GM12878 (cell line): ENCODE data around the gene HAGHL. TPM values are rescaled to one million over a fixed set of nuclear protein-coding genes. Genes with fewer than 3 reads are reported as not detected.

Source experiments
- ATAC-seq: fragments of 200-7000 bp; cut with Tn5 transposase; 3 replicates; pipeline ENCODE4 v1.9.1; 2020; ENCODE audit warnings: mild to moderate bottlenecking, moderate library complexity
- Bru-seq: library from RNA; stranded (reverse); fragments of 400-500 nt; gene quantifications from one replicate; lab custom pipeline; 2021; lab: Mats Ljungman, UMichigan
- BruChase-seq, 2 experiments: library from RNA; stranded (reverse); fragments of 400-500 nt; gene quantifications; one replicate each; lab custom pipeline; 2021; lab: Mats Ljungman, UMichigan
- BruUV-seq: library from RNA; stranded (reverse); fragments of 400-500 nt; replicated peaks from 2 replicates; lab custom pipeline; 2021; lab: Mats Ljungman, UMichigan
- CTCF ChIA-PET: fragments of 300-600 bp; sonication (Branson Sonifier 250); formaldehyde crosslinking; extraction: SDS; loops from one replicate; lab custom pipeline; 2021; ENCODE audit warnings: inconsistent platforms; lab: Yijun Ruan, JAX
- POLR2A ChIA-PET: fragments of 350-600 bp; formaldehyde crosslinking; extraction: SDS; loops from one replicate; lab custom pipeline; 2021; ENCODE audit warnings: inconsistent platforms; lab: Charles Lee
- RAD21 ChIA-PET: fragments of 300-600 bp; sonication (Branson Sonifier 250); formaldehyde crosslinking; loops from one replicate; lab custom pipeline; 2023; ENCODE audit warnings: antibody characterized with exemption; ENCODE audit not compliant: unreplicated experiment; lab: Charles Lee
- SMC1A ChIA-PET: fragments of 300-600 bp; sonication (Branson Sonifier 250); formaldehyde crosslinking; loops from one replicate; lab custom pipeline; 2023; ENCODE audit not compliant: unreplicated experiment, uncharacterized antibody; lab: Charles Lee
- DNase-seq: peaks from one replicate; pipeline ENCODE4 v3.0.0-alpha.2; 2011; ENCODE audit warnings: low read depth, low spot score
- FAIRE-seq: peaks from 3 replicates; lab custom pipeline; 2011; peaks lifted over from hg19 to GRCh38; lab: Jason Lieb, UNC
- H2AFZ ChIP-seq: 2 replicates; pipeline ENCODE4 v1.6.0; 2011; ENCODE audit warnings: low read depth, low read length, control low read depth; ENCODE audit not compliant: control insufficient read depth
- H3K27ac ChIP-seq: 2 replicates; pipeline ENCODE4 v1.5.1; 2011; ENCODE audit warnings: control low read depth; ENCODE audit not compliant: control insufficient read depth, insufficient read depth
- H3K27me3 ChIP-seq, 2 experiments: replicated peaks in 1 of 2; 2 replicates each; pipeline versions ENCODE4 v1.6.0 to v1.6.1; 2011; ENCODE audit warnings: low read length in 1 of 2; ENCODE audit not compliant: control insufficient read depth in 2 of 2, insufficient read depth in 2 of 2
- H3K36me3 ChIP-seq, 2 experiments: 2 replicates each; pipeline ENCODE4 v1.5.1; 2011; ENCODE audit warnings: low read length in 1 of 2; ENCODE audit not compliant: control insufficient read depth in 2 of 2, insufficient read depth in 2 of 2
- H3K4me1 ChIP-seq: 2 replicates; pipeline ENCODE4 v1.6.1; 2011; ENCODE audit warnings: mild to moderate bottlenecking, low read length, moderate library complexity, mixed read lengths; ENCODE audit not compliant: control insufficient read depth, insufficient read depth
- H3K4me2 ChIP-seq: 2 replicates; pipeline ENCODE4 v1.6.0; 2011; ENCODE audit warnings: control low read depth; ENCODE audit not compliant: control insufficient read depth, insufficient read depth
- H3K4me3 ChIP-seq: fragments of 200-600 bp; sonication (generic); 2 replicates; pipeline ENCODE4 v1.5.1; 2016
- H3K79me2 ChIP-seq: 2 replicates; pipeline ENCODE4 v1.6.0; 2011; ENCODE audit warnings: low read length; ENCODE audit not compliant: control insufficient read depth, insufficient read depth
- H3K9ac ChIP-seq: 2 replicates; pipeline ENCODE4 v1.8.0; 2011; ENCODE audit warnings: low read length, control low read depth, mixed read lengths; ENCODE audit not compliant: control insufficient read depth, insufficient read depth
- H3K9me3 ChIP-seq: replicated peaks from 3 replicates; pipeline ENCODE4 v1.5.1; 2011; ENCODE audit warnings: mild to moderate bottlenecking, low read length; ENCODE audit not compliant: control insufficient read depth, insufficient read depth
- H4K20me1 ChIP-seq: 2 replicates; pipeline ENCODE4 v1.6.0; 2011; ENCODE audit not compliant: control insufficient read depth, insufficient read depth
- BHLHE40 ChIP-seq, 2 experiments: fragments of 450-650 bp in 1 of 2; IDR thresholded peaks; 2 replicates each; pipeline ENCODE4 v1.6.1; 2011 to 2017; ENCODE audit warnings: low read depth in 2 of 2, borderline replicate concordance in 1 of 2, improper control_type of control experiment in 1 of 2, low read length in 1 of 2, mild to moderate bottlenecking in 1 of 2
- E4F1 ChIP-seq: fragments of 450-650 bp; IDR thresholded peaks from 2 replicates; pipeline ENCODE4 v1.6.1; 2018; ENCODE audit warnings: borderline replicate concordance, mild to moderate bottlenecking; ENCODE audit not compliant: partially characterized antibody
- ELK1 ChIP-seq: IDR thresholded peaks from 2 replicates; pipeline ENCODE4 v1.6.1; 2012; ENCODE audit warnings: low read depth, low read length, improper control_type of control experiment
- ESRRA ChIP-seq: IDR thresholded peaks from 2 replicates; pipeline ENCODE4 v1.6.1; 2012; ENCODE audit warnings: mild to moderate bottlenecking, low read length, improper control_type of control experiment
- FOXM1 ChIP-seq: IDR thresholded peaks from 2 replicates; pipeline ENCODE4 v1.6.1; 2012; ENCODE audit warnings: low read depth, mild to moderate bottlenecking, inconsistent platforms, low read length, moderate library complexity
- LARP7 ChIP-seq: fragments of 450-650 bp; IDR thresholded peaks from 2 replicates; pipeline ENCODE4 v1.6.1; 2017; ENCODE audit warnings: mild to moderate bottlenecking
- NR2C1 ChIP-seq: fragments of 450-650 bp; IDR thresholded peaks from 2 replicates; pipeline ENCODE4 v1.6.1; 2017; ENCODE audit warnings: antibody characterized with exemption, mild to moderate bottlenecking, moderate library complexity
- POLR2AphosphoS2 ChIP-seq: IDR thresholded peaks from 2 replicates; pipeline ENCODE4 v1.6.1; 2011; ENCODE audit warnings: low read depth, mild to moderate bottlenecking, low read length, improper control_type of control experiment, moderate library complexity
- RB1 ChIP-seq: fragments of 450-650 bp; formaldehyde crosslinking; IDR thresholded peaks from 2 replicates; pipeline ENCODE4 v1.6.1; 2017; ENCODE audit warnings: mild to moderate bottlenecking, borderline replicate concordance
- SIN3A ChIP-seq: IDR thresholded peaks from 2 replicates; pipeline ENCODE4 v1.6.1; 2012; ENCODE audit warnings: low read depth, low read length, improper control_type of control experiment
- SREBF1 ChIP-seq: IDR thresholded peaks from 2 replicates; pipeline ENCODE4 v1.6.1; 2012; ENCODE audit warnings: mild to moderate bottlenecking, low read length
- USF1 ChIP-seq: IDR thresholded peaks from 2 replicates; pipeline ENCODE4 v1.6.1; 2011; ENCODE audit warnings: borderline replicate concordance, low read depth, mild to moderate bottlenecking, moderate library complexity, mixed read lengths, low read length; ENCODE audit not compliant: insufficient read depth; ENCODE audit errors: extremely low read length
- ZNF217 ChIP-seq: fragments of 450-650 bp; IDR thresholded peaks from 2 replicates; pipeline ENCODE4 v1.6.1; 2017; ENCODE audit warnings: antibody characterized with exemption, mild to moderate bottlenecking
- WGBS: methylation state at CpG from one replicate; pipeline ENCODE4 v1.1.6; 2016; ENCODE audit warnings: low lambda C conversion rate; ENCODE audit not compliant: insufficient replicate concordance, insufficient coverage; ENCODE audit errors: missing lambda C conversion rate; 5-methylcytosine and 5-hydroxymethylcytosine counted together
- in situ Hi-C: fragments of 300-500 bp; cut with MboI; formaldehyde crosslinking; loops from 9 replicates; pipeline ENCODE4 v1.14.3; 2018; ENCODE audit warnings: mixed read lengths
- intact Hi-C: fragments of 100-400 bp; cut with micrococcal nuclease; formaldehyde crosslinking; loops from one replicate; pipeline ENCODE4 v1.14.2; 2022; ENCODE audit not compliant: unreplicated experiment
- long read RNA-seq, 2 experiments: library from polyadenylated mRNA; unstranded; transcript quantifications; one replicate each; pipeline ENCODE4 v2.0.0, GENCODE V29; 2019 to 2020
- polyA minus RNA-seq, 3 experiments: library from RNA; depleted of rRNA, polyadenylated mRNA; stranded (reverse); fragments of >200 nt; gene quantifications; 2 replicates each; pipeline ENCODE4 v1.2.3, GENCODE V29; 2011
- polyA plus RNA-seq, 11 experiments: library from polyadenylated mRNA; depleted of rRNA in 4 of 11; unstranded in 6 of 11; stranded (reverse) in 5 of 11; fragments of >200 nt; fragmentation: Nextera tagmentation in 4 of 11; fragmentation: Illumina TruSeq in 1 of 11; extraction: Ambion mirVana in 4 of 11; extraction: Trizol in 1 of 11; gene quantifications; 1 replicate in 1 of 11; 2 replicates in 10 of 11; pipeline versions ENCODE4 v1.2.1 to v1.2.3, GENCODE V29; 2011 to 2016; ENCODE audit warnings: inconsistent platforms in 2 of 11, missing spikeins in 2 of 11, low read depth in 1 of 11
- total RNA-seq, 4 experiments: library from RNA; depleted of rRNA in 3 of 4; stranded (reverse); fragments of >200 nt in 3 of 4; fragmentation: Illumina TruSeq in 1 of 4; extraction: Trizol in 1 of 4; gene quantifications; 2 replicates each; pipeline versions ENCODE4 v1.2.1 to v1.2.3, GENCODE V29; 2013 to 2021

Gene HAGHL
- total RNA-seq (2013; cell fraction: nucleolus; rRNA removed), result 32.8 and 34.9 TPM in 2 replicates
- total RNA-seq (2014; rRNA removed) (27.5 and 30.2 TPM in 2 replicates), total RNA-seq (2014; rRNA removed; fragmentation: Illumina TruSeq; extraction: Trizol) (8.5 and 9.5 TPM in 2 replicates), total RNA-seq (2021) (44.5 and 48.2 TPM in 2 replicates), polyA plus RNA-seq (2011; rRNA removed) (5.9 and 14.0 TPM in 2 replicates), polyA plus RNA-seq (2014; fragmentation: Illumina TruSeq; extraction: Trizol) (0.41 and 1.9 TPM in 2 replicates), polyA plus RNA-seq (2014; fragmentation: Nextera tagmentation; extraction: Ambion mirVana) (under 1 TPM; 0.23 to 0.68 TPM), polyA plus RNA-seq (2014; rRNA removed) (44.6 and 46.2 TPM in 2 replicates), polyA plus RNA-seq (2016; fragmentation: Nextera tagmentation; extraction: Ambion mirVana) (10 to 100 TPM; 18.8 to 23.5 TPM), polyA minus RNA-seq (2011; rRNA and poly(A)+ RNA removed) (3.9 and 5.0 TPM in 2 replicates), Bru-seq, nascent RNA (percentile 55 among the genes with signal in this experiment), BruChase-seq, experiment 1, labeled RNA remaining after a 6-hour chase (percentile 65 among the genes with signal in this experiment), BruChase-seq, experiment 2, labeled RNA remaining after a 2-hour chase (percentile 56 among the genes with signal in this experiment)
- polyA plus RNA-seq (2011; ENCODE audit: low read depth), result 2.6 TPM
- 31.6 and 70.5 TPM in 2 replicates for polyA plus RNA-seq (2011; cell fraction: cytosol; rRNA removed)
- 267 and 349 TPM in 2 replicates for polyA plus RNA-seq (2011; cell fraction: nucleus; rRNA removed)
- polyA plus RNA-seq (2012), result 13.8 and 18.3 TPM in 2 replicates
- 9.0 and 10.6 TPM in 2 replicates for polyA minus RNA-seq (2011; cell fraction: cytosol; rRNA and poly(A)+ RNA removed)
- polyA minus RNA-seq (2011; cell fraction: nucleus; rRNA and poly(A)+ RNA removed), result 20.1 and 26.0 TPM in 2 replicates
- long read RNA-seq, experiment 1, partial matches to known transcripts, result 3 of 30 reads
- long read RNA-seq, experiment 1, other reads (novel, unspliced or antisense), result 23 of 30 reads
- long read RNA-seq, experiment 2, partial matches to known transcripts, result 1 of 10 reads
- long read RNA-seq, experiment 2, other reads (novel, unspliced or antisense), result 5 of 10 reads

GRCh38 chr16:726438-727290 is at the start of gene HAGHL, which contains the start of gene CCDC78:
TSS of gene HAGHL (plus strand) at chr16:727106. CDS start at chr16:727510, 404 bp downstream.
TSS of gene CCDC78 (minus strand) at chr16:726443. CDS start at chr16:726367, 76 bp downstream.
- no peak for FAIRE-seq
- intact Hi-C loops, result no loop called here
- 7% methylated on average over 46 of the region's 88 CpGs for WGBS
- Histone ChIP-seq H3K4me1 (peaks cover 13% of the 10 kb centered on the region), H3K9me3 (no peaks in the 10 kb centered on the region), H3K4me3 (peak within 1 kb of the TSS; percentile 87), H3K36me3 (no peaks in the 10 kb centered on the region; a peak in 2 of 4 replicates), H4K20me1 (no peaks in the 10 kb centered on the region), H3K4me2 (peak within 1 kb of the TSS; percentile 100), H3K27ac (peak within 1 kb of the TSS; percentile 74), H3K27me3 (no peaks in the 10 kb centered on the region), H2AFZ (peak within 1 kb of the TSS; percentile 37), H3K79me2 (no peaks in the 10 kb centered on the region; the same call in 1 of the 2 replicates), H3K9ac (peak within 1 kb of the TSS; percentile 73)
- in situ Hi-C loops, result no loop called here
- ChIA-PET SMC1A (interaction anchor here (1.7 kb wide), 2 partner anchors 12 to 14 kb away, joined by 3 to 5 read pairs; partner anchors contain the start of gene METRN), POLR2A (interaction anchor here (1.4 to 6.3 kb wide), 2 partner anchors 11 to 32 kb away, joined by 4 to 60 read pairs; partner anchors contain the start of gene CIAO3), RAD21 (no interaction called here), CTCF (interaction anchor here (0.8 kb wide), 2 partner anchors 10 to 14 kb away, joined by 3 read pairs; no protein-coding TSS in a partner anchor)
- ATAC-seq, result peak; percentile 50
- BruUV-seq, result no TSS peak
- DNase-seq, result no peak
- TF ChIP-seq SREBF1 (no peak), ESRRA (no peak), E4F1 (no peak), FOXM1 (no peak), ZNF217 (peak; percentile 80; the same call in 1 of the 2 replicates), NR2C1 (no peak), BHLHE40 (IDR thresholded peaks at IDR 0.05; ENCODE audit: borderline replicate concordance in 1 of 2, low read depth in 2 of 2, low read length in 1 of 2) (peak; percentile 28 to 71; a peak in 2 of 4 replicates), RB1 (peak; percentile 36; the same call in 1 of the 2 replicates), ELK1 (no peak), POLR2AphosphoS2 (0 out of 2 replicates have a peak, but pooled peaks have one; percentile 42), USF1 (no peak), LARP7 (peak; percentile 63; the same call in 1 of the 2 replicates), SIN3A (peak; percentile 60; the same call in 1 of the 2 replicates)
